Natural killer cell (primary cell): ENCODE data around the gene PPP1R1B. TPM values are rescaled to one million over a fixed set of nuclear protein-coding genes. Genes with fewer than 3 reads are reported as not detected.

Experiments
- ATAC-seq, 3 donors: fragments of 150-1000 bp in 2 of 3; fragments of 200-7000 bp in 1 of 3; cut with Tn5 transposase; 1 replicate in 1 of 3; 2 replicates in 2 of 3; pipeline ENCODE4 v1.10.0; 2021; ENCODE audit warnings: mild to moderate bottlenecking in 2 of 3, moderate library complexity in 2 of 3
- DNase-seq, 2 donors: peaks; one replicate each; pipeline versions ENCODE4 v3.0.0 to v3.0.0-alpha.2; 2013 to 2021; ENCODE audit warnings: mixed read lengths in 1 of 2
- H3K27ac ChIP-seq: one replicate; pipeline ENCODE4 v1.5.1; 2013; ENCODE audit warnings: mild to moderate bottlenecking, low read length
- H3K27me3 ChIP-seq: one replicate; pipeline ENCODE4 v1.6.1; 2013; ENCODE audit warnings: low read length; ENCODE audit not compliant: control insufficient read depth, insufficient read depth
- H3K36me3 ChIP-seq: one replicate; pipeline ENCODE4 v1.6.1; 2013; ENCODE audit warnings: low read length; ENCODE audit not compliant: control insufficient read depth, insufficient read depth
- H3K4me1 ChIP-seq: one replicate; pipeline ENCODE4 v1.6.1; 2013; ENCODE audit warnings: low read length; ENCODE audit not compliant: control insufficient read depth, insufficient read depth
- H3K4me3 ChIP-seq: one replicate; pipeline ENCODE4 v1.5.1; 2013; ENCODE audit warnings: low read length
- H3K9me3 ChIP-seq: one replicate; pipeline ENCODE4 v1.6.1; 2013; ENCODE audit warnings: low read length; ENCODE audit not compliant: control insufficient read depth, insufficient read depth
- H3K27ac Mint-ChIP-seq, 2 donors: one replicate each; pipeline ENCODE4 v1.8.0; 2022; ENCODE audit warnings: mild to moderate bottlenecking in 2 of 2, mixed read lengths in 2 of 2, moderate library complexity in 1 of 2
- H3K27me3 Mint-ChIP-seq, 2 donors: one replicate each; pipeline ENCODE4 v1.8.0; 2022; ENCODE audit warnings: low read depth in 2 of 2, mixed read lengths in 2 of 2
- H3K36me3 Mint-ChIP-seq: one replicate; pipeline ENCODE4 v1.8.0; 2022; ENCODE audit warnings: mixed read lengths
- H3K4me1 Mint-ChIP-seq, 2 donors: one replicate each; pipeline ENCODE4 v1.8.0; 2022; ENCODE audit warnings: mixed read lengths in 2 of 2
- H3K4me3 Mint-ChIP-seq: one replicate; pipeline ENCODE4 v1.8.0; 2022; ENCODE audit warnings: mild to moderate bottlenecking, moderate library complexity, mixed read lengths
- H3K9me3 Mint-ChIP-seq, 2 donors: one replicate each; pipeline ENCODE4 v1.8.0; 2022; ENCODE audit warnings: mixed read lengths in 2 of 2
- WGBS: methylation state at CpG from one replicate; pipeline ENCODE4 v1.1.7; 2013; ENCODE audit warnings: missing lambda C conversion rate; ENCODE audit not compliant: insufficient coverage; 5-methylcytosine and 5-hydroxymethylcytosine counted together
- intact Hi-C: fragments of 100-400 bp; cut with micrococcal nuclease; formaldehyde crosslinking; loops from one replicate; pipeline ENCODE4 v1.14.2; 2022
- total RNA-seq, 4 donors: library from RNA; stranded (reverse); fragments of 120-200 nt in 1 of 4; gene quantifications; one replicate each; pipeline versions ENCODE4 v1.2.3 to v1.2.4, GENCODE V29; 2013 to 2022
- TF ChIP-seq, protein P1 (sequence below): fragments of 200-600 bp; IDR thresholded peaks from one replicate; pipeline ENCODE4 v1.8.0; 2022; ENCODE audit warnings: antibody characterized with exemption

The PPP1R1B gene
- total RNA-seq, 3 donors from 2014 or later (not counting 1 experiment from before 2014, with no cell fraction given) = not detected

DNA sequence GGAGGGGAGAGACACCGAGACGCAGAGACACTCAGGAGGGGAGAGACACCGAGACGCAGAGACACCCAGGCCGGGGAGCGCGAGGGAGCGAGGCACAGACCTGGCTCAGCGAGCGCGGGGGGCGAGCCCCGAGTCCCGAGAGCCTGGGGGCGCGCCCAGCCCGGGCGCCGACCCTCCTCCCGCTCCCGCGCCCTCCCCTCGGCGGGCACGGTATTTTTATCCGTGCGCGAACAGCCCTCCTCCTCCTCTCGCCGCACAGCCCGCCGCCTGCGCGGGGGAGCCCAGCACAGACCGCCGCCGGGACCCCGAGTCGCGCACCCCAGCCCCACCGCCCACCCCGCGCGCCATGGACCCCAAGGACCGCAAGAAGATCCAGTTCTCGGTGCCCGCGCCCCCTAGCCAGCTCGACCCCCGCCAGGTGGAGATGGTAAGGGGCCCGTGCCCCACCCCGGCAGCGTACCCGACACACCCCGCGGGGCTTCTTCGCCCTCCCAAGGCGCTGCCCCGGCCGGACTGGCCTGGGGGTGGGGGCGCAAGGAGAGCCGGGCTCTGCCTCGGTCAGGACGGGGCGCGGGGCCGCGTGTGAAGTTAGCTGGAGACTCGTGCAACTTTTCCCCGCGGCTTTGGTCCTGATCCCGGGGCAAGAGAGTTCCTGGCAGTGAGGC lies 427 bp downstream of the PPP1R1B start:
- peaks cover 10 to 34% of the 10 kb centered on the region in 2 donors for H3K27me3 Mint-ChIP-seq

DNA sequence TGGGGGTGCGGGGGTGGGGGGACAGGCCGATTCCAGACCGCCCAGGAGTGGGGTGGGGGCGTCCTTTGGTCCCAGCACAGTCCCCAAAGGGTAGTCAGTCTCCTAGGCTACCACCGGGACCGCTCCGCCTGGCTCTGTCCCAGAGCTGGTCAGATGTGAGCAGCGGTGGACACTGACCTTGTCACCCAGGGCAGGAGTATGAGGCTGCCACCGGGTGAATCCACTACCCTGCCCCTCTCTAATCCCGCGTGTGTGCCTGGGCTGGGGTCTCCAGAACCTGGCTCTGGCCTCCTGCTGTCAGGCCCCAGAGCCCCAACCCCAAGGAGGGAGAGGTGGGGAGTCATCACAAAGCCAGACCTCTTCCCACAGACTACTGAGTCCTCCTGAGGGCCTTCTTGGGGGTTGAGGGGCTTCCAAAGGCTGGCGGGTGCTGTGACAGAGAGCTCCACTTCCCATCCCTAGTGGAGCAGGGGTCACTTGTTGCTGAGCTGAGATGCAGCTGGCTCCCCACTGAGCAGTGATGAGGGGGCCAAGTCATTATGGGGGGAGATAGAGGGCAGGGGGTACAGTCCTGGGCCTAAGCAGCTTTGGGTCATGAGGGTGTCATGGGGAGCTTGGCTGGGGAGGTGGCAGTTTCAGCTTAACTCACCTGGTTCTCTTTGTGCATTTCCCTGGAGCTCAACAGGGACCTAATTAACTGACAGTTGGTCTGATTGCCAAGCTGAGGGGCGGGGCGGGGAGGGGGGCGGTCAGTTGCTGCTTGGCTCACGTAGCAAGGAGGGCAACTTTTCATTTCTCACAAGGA lies 1.2 kb downstream of the PPP1R1B start:
- Mint-ChIP-seq H3K27ac (no peak overlapping the region), H3K27me3 (peaks cover 10 to 34% of the 10 kb centered on the region in 2 donors), H3K4me1 (peaks cover 6 to 23% of the 10 kb centered on the region in 2 donors), H3K4me3 (no peak overlapping the region), H3K36me3 (no peaks in the 10 kb centered on the region), H3K9me3 (no peaks in the 10 kb centered on the region)
- no peaks in the 10 kb centered on the region for H3K36me3 ChIP-seq
- no peak overlapping the region for H3K27ac ChIP-seq
- H3K4me3 ChIP-seq = no peak overlapping the region
- intact Hi-C loops = no loop called here
- H3K27me3 ChIP-seq = peaks cover 13% of the 10 kb centered on the region
- no peak for DNase-seq
- peaks cover 16% of the 10 kb centered on the region for H3K4me1 ChIP-seq
- ATAC-seq = no peak
- TF ChIP-seq, protein P1, sequence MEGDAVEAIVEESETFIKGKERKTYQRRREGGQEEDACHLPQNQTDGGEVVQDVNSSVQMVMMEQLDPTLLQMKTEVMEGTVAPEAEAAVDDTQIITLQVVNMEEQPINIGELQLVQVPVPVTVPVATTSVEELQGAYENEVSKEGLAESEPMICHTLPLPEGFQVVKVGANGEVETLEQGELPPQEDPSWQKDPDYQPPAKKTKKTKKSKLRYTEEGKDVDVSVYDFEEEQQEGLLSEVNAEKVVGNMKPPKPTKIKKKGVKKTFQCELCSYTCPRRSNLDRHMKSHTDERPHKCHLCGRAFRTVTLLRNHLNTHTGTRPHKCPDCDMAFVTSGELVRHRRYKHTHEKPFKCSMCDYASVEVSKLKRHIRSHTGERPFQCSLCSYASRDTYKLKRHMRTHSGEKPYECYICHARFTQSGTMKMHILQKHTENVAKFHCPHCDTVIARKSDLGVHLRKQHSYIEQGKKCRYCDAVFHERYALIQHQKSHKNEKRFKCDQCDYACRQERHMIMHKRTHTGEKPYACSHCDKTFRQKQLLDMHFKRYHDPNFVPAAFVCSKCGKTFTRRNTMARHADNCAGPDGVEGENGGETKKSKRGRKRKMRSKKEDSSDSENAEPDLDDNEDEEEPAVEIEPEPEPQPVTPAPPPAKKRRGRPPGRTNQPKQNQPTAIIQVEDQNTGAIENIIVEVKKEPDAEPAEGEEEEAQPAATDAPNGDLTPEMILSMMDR = no peak
- 87% methylated on average over 14 of the region's 16 CpGs for WGBS
- no peaks in the 10 kb centered on the region for H3K9me3 ChIP-seq

More for the DNA sequence above, 427 bp downstream of the PPP1R1B start:
- no peak overlapping the region for H3K27ac Mint-ChIP-seq
- no peak for ATAC-seq
- H3K9me3 Mint-ChIP-seq = no peaks in the 10 kb centered on the region
- intact Hi-C loops = no loop called here
- no peaks in the 10 kb centered on the region for H3K36me3 ChIP-seq
- DNase-seq = peak in 1 of 2 donors; percentile 24
- no peak overlapping the region for H3K4me3 Mint-ChIP-seq
- H3K27ac ChIP-seq = no peak overlapping the region
- 9% methylated on average over 72 of the region's 72 CpGs for WGBS
- H3K4me1 ChIP-seq = peaks cover 21% of the 10 kb centered on the region
- TF ChIP-seq, protein P1 = no peak
- no peak overlapping the region for H3K4me3 ChIP-seq
- H3K27me3 ChIP-seq = peaks cover 13% of the 10 kb centered on the region
- H3K36me3 Mint-ChIP-seq = no peaks in the 10 kb centered on the region
- H3K4me1 Mint-ChIP-seq = peaks cover 10 to 26% of the 10 kb centered on the region in 2 donors
- no peaks in the 10 kb centered on the region for H3K9me3 ChIP-seq

DNA sequence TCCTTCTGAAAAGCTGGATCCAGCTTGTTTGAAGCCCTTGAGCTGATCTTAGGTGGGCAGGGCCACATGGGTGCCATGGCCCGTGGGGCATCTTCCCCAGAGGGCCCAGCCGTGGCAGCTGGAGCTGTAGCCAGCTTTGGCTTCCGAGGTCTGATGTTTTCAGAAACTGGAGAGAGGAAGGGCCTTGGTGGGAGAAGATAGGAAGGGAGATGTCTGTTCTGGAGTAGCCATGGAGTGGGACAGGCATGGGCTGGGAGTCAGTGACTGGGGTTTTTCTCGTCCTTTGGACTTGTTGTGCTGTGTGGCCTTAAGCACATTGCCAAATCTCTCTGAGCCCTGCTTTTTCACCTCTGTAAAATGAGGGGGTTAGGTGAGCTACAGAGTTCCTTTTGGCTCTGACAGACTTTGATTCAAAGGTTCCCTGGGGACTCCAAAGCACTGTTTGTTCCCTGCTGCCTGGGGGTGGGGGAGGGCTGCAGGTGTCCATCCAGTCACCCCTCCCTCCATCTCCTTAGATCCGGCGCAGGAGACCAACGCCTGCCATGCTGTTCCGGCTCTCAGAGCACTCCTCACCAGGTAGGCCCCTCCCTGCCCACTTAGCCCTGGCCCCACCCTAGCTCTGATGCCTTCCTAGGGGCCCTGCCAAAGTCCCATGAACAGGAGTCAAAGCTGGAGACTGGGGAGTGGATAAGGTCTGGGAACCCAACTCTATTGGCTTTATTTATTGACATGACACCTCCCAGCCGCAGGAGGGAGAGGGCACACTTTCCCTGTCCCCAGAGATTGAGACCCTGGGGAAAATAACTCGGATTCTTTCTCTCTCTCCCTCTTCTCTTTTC lies 2.1 kb downstream of the PPP1R1B start:
- peaks cover 13% of the 10 kb centered on the region for H3K27me3 ChIP-seq

More for the DNA sequence above, 2.1 kb downstream of the PPP1R1B start:
- Histone ChIP-seq H3K36me3 (no peaks in the 10 kb centered on the region), H3K4me1 (peaks cover 6% of the 10 kb centered on the region), H3K9me3 (no peaks in the 10 kb centered on the region), H3K4me3 (no peak overlapping the region), H3K27ac (no peak overlapping the region)
- H3K4me1 Mint-ChIP-seq = peaks cover 0 to 17% of the 10 kb centered on the region in 2 donors
- intact Hi-C loops = no loop called here
- H3K4me3 Mint-ChIP-seq = no peak overlapping the region
- no peaks in the 10 kb centered on the region for H3K36me3 Mint-ChIP-seq
- no peak for DNase-seq
- TF ChIP-seq, protein P1 = no peak
- no peak for ATAC-seq
- H3K9me3 Mint-ChIP-seq = no peaks in the 10 kb centered on the region
- WGBS = 88% methylated on average over 10 of the region's 10 CpGs
- H3K27me3 Mint-ChIP-seq = peaks cover 10 to 34% of the 10 kb centered on the region in 2 donors
- no peak overlapping the region for H3K27ac Mint-ChIP-seq
